HCT116 (cell line): Measurements from ENCODE around the gene TMEM232. TPM values are rescaled to one million over a fixed set of nuclear protein-coding genes. Genes with fewer than 3 reads are reported as not detected.

Experiments
- ATAC-seq: fragments of 200-7000 bp; cut with Tn5 transposase; 2 replicates; pipeline ENCODE4 v1.9.1; 2020; ENCODE audit warnings: mild to moderate bottlenecking, moderate library complexity
- BruUV-seq: library from RNA; stranded (reverse); fragments of 400-500 nt; replicated peaks from 2 replicates; lab custom pipeline; 2021; lab: Mats Ljungman, UMichigan
- CTCF ChIA-PET: fragments of 300-600 bp; sonication (Branson Sonifier 250); formaldehyde crosslinking; loops from one replicate; lab custom pipeline; 2021; ENCODE audit warnings: antibody characterized with exemption; lab: Charles Lee
- POLR2A ChIA-PET: fragments of 300-600, 350-600 bp; sonication (Branson Sonifier 250); formaldehyde crosslinking; loops from one replicate; lab custom pipeline; 2021; ENCODE audit warnings: antibody characterized with exemption; lab: Charles Lee
- RAD21 ChIA-PET, 2 experiments: fragments of 300-600 bp; sonication (Branson Sonifier 250); formaldehyde crosslinking; loops; one replicate each; lab custom pipeline; 2023; ENCODE audit warnings: low total read pairs in 2 of 2; ENCODE audit not compliant: uncharacterized antibody in 2 of 2, unreplicated experiment in 2 of 2, low non-redundant PET in 1 of 2; lab: Charles Lee
- DNase-seq: peaks from one replicate; pipeline ENCODE4 v3.0.0-alpha.2; 2010; ENCODE audit warnings: low read depth, low spot score
- H2AFZ ChIP-seq: fragments of 200-600 bp; shearing (Covaris generic), sonication (generic); 2 replicates; pipeline ENCODE4 v1.6.1; 2017; ENCODE audit warnings: low read depth, mixed run types, mixed read lengths, antibody characterized with exemption, low read length; ENCODE audit not compliant: poor library complexity, severe bottlenecking
- H3K27ac ChIP-seq: 2 replicates; pipeline ENCODE4 v1.5.1; 2012; ENCODE audit warnings: low read depth, low read length
- H3K27me3 ChIP-seq: fragments of 200-600 bp; sonication (generic); 2 replicates; pipeline ENCODE4 v1.6.1; 2016; ENCODE audit warnings: mixed run types, low read length, mixed read lengths; ENCODE audit not compliant: insufficient read depth
- H3K36me3 ChIP-seq, 2 experiments: fragments of 200-500 bp in 1 of 2; fragments of 200-600 bp in 1 of 2; sonication (Bioruptor generic) in 1 of 2; sonication (generic) in 1 of 2; 2 replicates each; pipeline versions ENCODE4 v1.5.1 to v1.6.1; 2014 to 2016; ENCODE audit warnings: low read length in 2 of 2, inconsistent platforms in 1 of 2, mixed read lengths in 1 of 2, mixed run types in 1 of 2; ENCODE audit not compliant: insufficient read depth in 2 of 2, control insufficient read depth in 1 of 2
- H3K4me1 ChIP-seq, 2 experiments: fragments of 200-600 bp in 1 of 2; sonication (generic) in 1 of 2; 2 replicates each; pipeline versions ENCODE4 v1.5.1 to v1.6.1; 2012 to 2017; ENCODE audit warnings: low read length in 2 of 2, inconsistent platforms in 1 of 2, mild to moderate bottlenecking in 1 of 2, mixed read lengths in 1 of 2, mixed run types in 1 of 2, moderate library complexity in 1 of 2; ENCODE audit not compliant: insufficient read depth in 2 of 2, control insufficient read depth in 1 of 2
- H3K4me2 ChIP-seq: fragments of 200-600 bp; sonication (generic); 2 replicates; pipeline ENCODE4 v1.6.1; 2017; ENCODE audit warnings: mixed run types, low read length, mixed read lengths
- H3K4me3 ChIP-seq, 2 experiments: fragments of 200-600 bp in 1 of 2; sonication (generic) in 1 of 2; replicated peaks in 1 of 2; 2 replicates each; pipeline ENCODE4 v1.5.1; 2011 to 2016; ENCODE audit warnings: low read length in 2 of 2, control low read depth in 1 of 2, low read depth in 1 of 2, mild to moderate bottlenecking in 1 of 2, mixed read lengths in 1 of 2, mixed run types in 1 of 2
- H3K79me2 ChIP-seq: fragments of 200-600 bp; sonication (generic); 2 replicates; pipeline ENCODE4 v1.6.1; 2017; ENCODE audit warnings: mild to moderate bottlenecking, mixed run types, low read length, moderate library complexity, mixed read lengths; ENCODE audit not compliant: insufficient read depth
- H3K9ac ChIP-seq: fragments of 200-600 bp; sonication (generic); 2 replicates; pipeline ENCODE4 v1.6.1; 2016; ENCODE audit warnings: low read length, mixed read lengths
- H3K9me2 ChIP-seq: fragments of 200-600 bp; sonication (generic), shearing (Covaris generic); 2 replicates; pipeline ENCODE4 v1.6.1; 2017; ENCODE audit warnings: mixed run types, mild to moderate bottlenecking, moderate library complexity; ENCODE audit not compliant: insufficient read depth
- H3K9me3 ChIP-seq, 2 experiments: fragments of 200-500 bp in 1 of 2; fragments of 200-600 bp in 1 of 2; sonication (Bioruptor generic) in 1 of 2; sonication (generic) in 1 of 2; 2 replicates each; pipeline ENCODE4 v1.6.1; 2014 to 2017; ENCODE audit warnings: low read length in 2 of 2, mixed read lengths in 2 of 2, inconsistent platforms in 1 of 2, low read depth in 1 of 2, mild to moderate bottlenecking in 1 of 2, mixed run types in 1 of 2, moderate library complexity in 1 of 2; ENCODE audit not compliant: control insufficient read depth in 1 of 2, insufficient read depth in 1 of 2
- H4K20me1 ChIP-seq: fragments of 200-600 bp; sonication (generic), shearing (Covaris generic); 2 replicates; pipeline ENCODE4 v1.6.1; 2017; ENCODE audit warnings: mixed run types, mild to moderate bottlenecking, moderate library complexity; ENCODE audit not compliant: insufficient read depth
- EGR1 ChIP-seq: IDR thresholded peaks from 2 replicates; pipeline ENCODE4 v1.6.1; 2012; ENCODE audit warnings: low read depth
- FOSL1 ChIP-seq: IDR thresholded peaks from 2 replicates; pipeline ENCODE4 v1.6.1; 2012; ENCODE audit warnings: low read depth
- JUND ChIP-seq: IDR thresholded peaks from 2 replicates; pipeline ENCODE4 v1.6.1; 2012
- POLR2A ChIP-seq: IDR thresholded peaks from 2 replicates; pipeline ENCODE4 v1.7.0; 2011; ENCODE audit warnings: borderline replicate concordance; ENCODE audit not compliant: insufficient read depth, insufficient read length; ENCODE audit errors: extremely low read depth
- RAD21 ChIP-seq: IDR thresholded peaks from 2 replicates; pipeline ENCODE4 v1.6.1; 2012; ENCODE audit warnings: low read depth, mild to moderate bottlenecking
- REST ChIP-seq: IDR thresholded peaks from 2 replicates; pipeline ENCODE4 v1.6.1; 2012; ENCODE audit warnings: low read depth
- SRF ChIP-seq: IDR thresholded peaks from 2 replicates; pipeline ENCODE4 v1.6.1; 2012; ENCODE audit warnings: low read depth
- ZFX ChIP-seq: fragments of 450-650 bp; IDR thresholded peaks from 2 replicates; pipeline ENCODE4 v1.6.1; 2017
- intact Hi-C: fragments of 100-400 bp; cut with micrococcal nuclease; formaldehyde crosslinking; loops from 2 replicates; pipeline ENCODE4 v1.10.0; 2022
- total RNA-seq: library from RNA; stranded (reverse); gene quantifications from one replicate; pipeline ENCODE4 v1.2.1, GENCODE V29; 2021; ENCODE audit not compliant: unreplicated experiment

TMEM232 gene
- total RNA-seq, 1 experiment from 2014 or later, result 1.2 TPM

GRCh38 chr5:110475529-110475928 is 250.9 kb downstream of the TMEM232 start:
- ChIA-PET RAD21 (no interaction called here), POLR2A (no interaction called here), CTCF (no interaction called here)
- Histone ChIP-seq H3K79me2 (no peaks in the 10 kb centered on the region), H2AFZ (no peak overlapping the region), H3K9me3 (no peaks in the 10 kb centered on the region), H4K20me1 (no peaks in the 10 kb centered on the region), H3K4me2 (no peak overlapping the region), H3K36me3 (no peaks in the 10 kb centered on the region), H3K4me1 (no peaks in the 10 kb centered on the region), H3K4me3 (no peak overlapping the region), H3K27ac (no peak overlapping the region), H3K27me3 (no peaks in the 10 kb centered on the region), H3K9me2 (no peaks in the 10 kb centered on the region), H3K9ac (no peak overlapping the region)
- intact Hi-C loops, result no loop called here
- ATAC-seq (no peak), DNase-seq (no peak)
- no TSS peak for BruUV-seq
- TF ChIP-seq POLR2A, result no peak
- no peak for TF ChIP-seq EGR1
- no peak for TF ChIP-seq ZFX
- TF ChIP-seq RAD21, result no peak
- TF ChIP-seq FOSL1, result no peak

DNA sequence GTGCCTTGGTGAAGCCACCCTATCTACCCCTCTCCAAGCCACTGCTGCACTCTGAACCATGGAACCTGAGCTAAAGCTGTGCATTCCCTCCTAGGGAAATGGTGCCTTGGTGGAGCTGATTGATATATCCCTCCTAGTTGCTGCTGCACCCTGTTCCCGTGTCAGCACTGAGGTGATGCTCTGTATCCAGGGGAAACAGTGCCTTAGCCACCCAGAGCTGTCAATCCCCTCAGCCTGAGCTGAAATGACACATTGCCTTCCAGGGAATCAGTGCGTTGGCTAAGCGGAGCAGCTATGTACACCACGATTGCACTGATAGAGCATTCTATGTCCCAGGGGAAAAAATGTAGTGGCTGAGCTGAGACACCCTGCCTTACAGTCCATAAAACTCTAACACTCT is 257.0 kb downstream of the TMEM232 start:
- intact Hi-C loops, result no loop called here
- CTCF ChIA-PET, result no interaction called here

More for the DNA sequence above, 257.0 kb downstream of the TMEM232 start:
- H3K4me1 ChIP-seq, result no peaks in the 10 kb centered on the region
- TF ChIP-seq EGR1, result no peak
- TF ChIP-seq POLR2A, result no peak
- no peak for TF ChIP-seq REST
- TF ChIP-seq SRF, result no peak
- TF ChIP-seq JUND, result no peak
- H3K27ac ChIP-seq, result no peak overlapping the region
- no peaks in the 10 kb centered on the region for H3K27me3 ChIP-seq
- ChIA-PET POLR2A (no interaction called here), RAD21 (no interaction called here)
- BruUV-seq, result no TSS peak
- no peak for ATAC-seq
- no peaks in the 10 kb centered on the region for H3K9me3 ChIP-seq
- no peaks in the 10 kb centered on the region for H4K20me1 ChIP-seq
- H3K9ac ChIP-seq, result no peak overlapping the region
- no peak for DNase-seq
- no peak overlapping the region for H3K4me3 ChIP-seq
- H2AFZ ChIP-seq, result no peak overlapping the region
- H3K79me2 ChIP-seq, result no peaks in the 10 kb centered on the region
- H3K9me2 ChIP-seq, result no peaks in the 10 kb centered on the region
- H3K4me2 ChIP-seq, result no peak overlapping the region
- H3K36me3 ChIP-seq, result no peaks in the 10 kb centered on the region
